Hepatocyte (in vitro differentiated cells): Measurements from ENCODE around the gene DCUN1D1.

Experiments used
- EZH2phosphoT487 ChIP-seq: fragments of 200-600 bp; sonication (generic); IDR thresholded peaks from one replicate; pipeline ENCODE4 v1.6.1; 2018; ENCODE audit warnings: antibody characterized with exemption, mild to moderate bottlenecking, low read depth, moderate library complexity; ENCODE audit not compliant: unreplicated experiment, severe bottlenecking
- TF ChIP-seq, protein P1 (sequence below): fragments of 200-600 bp; sonication (generic); IDR thresholded peaks from 2 replicates; pipeline ENCODE4 v1.5.1; 2016; ENCODE audit warnings: antibody characterized with exemption, mild to moderate bottlenecking; ENCODE audit not compliant: poor library complexity

DNA sequence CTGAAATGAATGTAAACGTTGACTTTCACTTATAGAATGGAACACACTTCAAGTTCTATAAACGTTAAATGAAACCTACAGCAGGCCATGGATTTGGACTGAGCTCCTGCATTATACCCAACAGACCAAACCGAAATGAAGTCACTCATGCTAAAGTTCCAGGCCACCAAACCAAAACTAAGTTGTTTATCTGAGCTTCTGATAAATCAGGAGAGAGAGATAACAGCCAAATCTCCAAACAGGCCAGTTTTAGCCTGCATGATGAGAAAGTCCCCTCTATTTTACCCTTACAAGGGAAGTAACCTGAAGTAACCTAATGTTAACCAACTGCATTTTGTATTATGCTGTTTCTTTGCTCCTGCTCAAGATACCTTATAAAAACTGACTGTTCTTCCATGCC is 44.5 kb downstream of the DCUN1D1 start:
- TF ChIP-seq, protein P1, sequence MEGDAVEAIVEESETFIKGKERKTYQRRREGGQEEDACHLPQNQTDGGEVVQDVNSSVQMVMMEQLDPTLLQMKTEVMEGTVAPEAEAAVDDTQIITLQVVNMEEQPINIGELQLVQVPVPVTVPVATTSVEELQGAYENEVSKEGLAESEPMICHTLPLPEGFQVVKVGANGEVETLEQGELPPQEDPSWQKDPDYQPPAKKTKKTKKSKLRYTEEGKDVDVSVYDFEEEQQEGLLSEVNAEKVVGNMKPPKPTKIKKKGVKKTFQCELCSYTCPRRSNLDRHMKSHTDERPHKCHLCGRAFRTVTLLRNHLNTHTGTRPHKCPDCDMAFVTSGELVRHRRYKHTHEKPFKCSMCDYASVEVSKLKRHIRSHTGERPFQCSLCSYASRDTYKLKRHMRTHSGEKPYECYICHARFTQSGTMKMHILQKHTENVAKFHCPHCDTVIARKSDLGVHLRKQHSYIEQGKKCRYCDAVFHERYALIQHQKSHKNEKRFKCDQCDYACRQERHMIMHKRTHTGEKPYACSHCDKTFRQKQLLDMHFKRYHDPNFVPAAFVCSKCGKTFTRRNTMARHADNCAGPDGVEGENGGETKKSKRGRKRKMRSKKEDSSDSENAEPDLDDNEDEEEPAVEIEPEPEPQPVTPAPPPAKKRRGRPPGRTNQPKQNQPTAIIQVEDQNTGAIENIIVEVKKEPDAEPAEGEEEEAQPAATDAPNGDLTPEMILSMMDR = no peak
- no peak for TF ChIP-seq EZH2phosphoT487
